DMS 273 (cell line): ENCODE data around the gene LRP6.
A peak's percentile ranks its signal among the peaks of the same experiment; 100 is the strongest.
"Not testable (repeated sequence)": the region's sequence is repeated elsewhere in the genome, so short reads cannot be mapped to it uniquely, and the experiment has no call there.

Experiments
- DNase-seq: peaks from one replicate; lab custom pipeline; 2025; ENCODE audit not compliant: unreplicated experiment; lab: John Stamatoyannopoulos, UW

LRP6 gene

DNA sequence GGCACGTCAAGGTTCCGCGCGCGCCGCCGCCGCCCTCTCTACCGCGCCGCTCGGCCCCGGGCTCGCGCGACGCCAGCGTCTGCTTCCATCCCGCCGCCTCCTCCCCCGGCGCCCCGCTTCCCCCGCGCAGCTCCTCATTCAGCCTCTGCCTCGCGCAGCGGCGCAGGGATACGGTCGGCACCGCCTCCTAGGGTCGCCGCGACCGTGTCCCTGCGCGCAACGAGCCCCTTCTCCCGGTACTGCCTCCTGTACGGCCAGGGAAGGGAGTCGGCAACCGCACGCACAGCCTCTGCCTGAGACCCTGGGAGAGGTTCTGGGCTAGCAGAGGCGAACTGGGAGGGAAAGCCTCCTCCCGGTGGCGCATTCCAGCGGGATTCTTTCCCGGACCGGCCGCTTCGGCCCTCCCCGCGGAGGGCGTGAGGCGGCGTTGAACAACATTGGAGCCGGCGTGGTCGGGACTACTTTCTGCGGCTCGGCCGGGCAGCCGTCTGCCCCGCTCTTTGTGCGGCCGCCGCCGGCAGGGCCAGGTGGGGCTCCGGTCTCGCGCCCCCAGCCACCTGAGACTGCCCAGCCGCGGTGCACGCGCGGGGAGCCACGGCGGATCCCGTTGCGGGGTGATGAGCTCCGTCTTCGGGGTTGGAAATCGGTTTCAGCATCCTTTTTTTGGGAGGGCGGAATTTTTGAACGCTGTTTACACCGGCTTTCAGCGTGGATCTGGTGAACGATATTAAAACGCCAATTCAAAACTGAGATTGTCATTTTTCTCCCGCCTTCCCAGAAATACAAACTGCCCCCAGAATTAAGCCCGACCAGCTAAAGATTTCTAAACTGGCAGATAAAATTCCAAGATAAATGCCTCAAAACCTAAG, at the start of gene LRP6:
TSS of gene LRP6 (minus strand) at position 172 of the 869 bp plus-strand sequence. CDS start 309 bp downstream, outside the sequence.
- peak; percentile 93 for DNase-seq

DNA sequence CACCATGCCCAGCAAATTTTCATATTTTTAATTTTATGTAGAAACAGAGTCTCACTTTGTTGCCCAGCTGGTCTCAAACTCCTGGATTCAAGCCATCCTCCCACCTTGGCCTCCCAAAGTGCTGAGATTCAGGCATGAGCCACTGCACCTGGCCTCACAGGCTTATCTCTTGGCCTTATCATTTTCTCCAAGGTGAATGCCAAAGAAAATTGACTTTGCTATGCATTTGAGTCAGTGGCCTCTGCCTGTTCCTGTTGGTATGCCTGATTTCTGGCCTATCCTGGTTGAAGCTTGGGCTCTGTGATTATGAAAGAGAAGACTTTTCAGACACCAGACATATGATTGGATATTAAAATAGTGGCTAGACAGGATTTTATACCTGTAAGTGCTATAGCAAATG, 49.0 kb upstream of the LRP6 start:
- no peak for DNase-seq

DNA sequence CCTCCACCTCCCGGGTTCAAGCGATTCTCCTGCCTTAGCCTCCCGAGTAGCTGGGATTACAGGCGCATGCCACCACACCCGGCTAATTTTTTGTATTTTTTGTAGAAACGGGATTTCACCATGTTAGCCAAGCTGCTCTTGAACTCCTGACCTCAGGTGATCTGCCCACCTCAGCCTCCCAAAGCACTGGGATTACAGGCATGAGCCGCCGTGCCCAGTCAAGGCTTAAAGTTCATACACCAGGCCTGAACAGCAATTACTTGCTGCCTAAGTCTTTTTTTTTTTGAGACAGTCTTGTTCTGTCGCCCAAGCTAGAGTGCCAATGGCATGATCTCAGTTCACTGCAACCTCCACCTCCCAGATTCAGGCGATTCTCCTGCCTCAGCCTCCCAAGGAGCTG, 43.9 kb upstream of the LRP6 start:
- not testable (repeated sequence) for DNase-seq

DNA sequence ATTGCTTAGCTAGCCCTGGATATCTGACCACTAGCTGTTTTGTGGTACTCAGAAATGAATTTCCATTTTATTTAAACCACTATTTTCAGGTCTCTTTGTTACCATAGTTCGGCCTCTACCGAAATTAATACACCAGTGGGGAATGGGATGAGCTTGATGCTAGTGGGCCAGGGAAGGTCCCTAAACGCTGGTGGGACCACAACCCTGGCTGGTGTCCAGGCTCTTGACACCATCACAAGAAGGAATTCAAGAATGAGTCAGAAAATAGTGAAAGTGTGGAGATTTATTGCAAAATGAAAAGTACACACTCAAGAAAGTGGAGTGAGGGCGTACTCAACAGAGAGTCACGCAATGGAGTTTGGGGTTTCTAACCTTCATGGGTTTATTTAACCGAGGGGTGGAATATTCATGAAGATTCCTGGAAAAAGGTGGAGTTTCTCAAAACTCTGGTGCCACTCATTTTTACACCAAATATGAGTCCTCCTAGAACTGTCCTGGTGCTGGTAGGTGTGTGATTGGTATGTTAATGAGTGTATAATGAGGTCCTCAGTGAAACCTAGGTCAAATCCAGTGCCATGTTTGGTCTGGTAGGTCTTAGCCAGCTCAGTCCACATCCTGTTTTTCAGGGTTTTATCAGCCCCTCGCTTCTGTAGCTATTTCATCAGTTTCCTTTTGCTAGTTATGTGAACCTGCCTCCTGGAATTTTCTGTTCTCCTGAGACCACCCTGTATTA, 38.9 kb upstream of the LRP6 start:
- no peak for DNase-seq

DNA sequence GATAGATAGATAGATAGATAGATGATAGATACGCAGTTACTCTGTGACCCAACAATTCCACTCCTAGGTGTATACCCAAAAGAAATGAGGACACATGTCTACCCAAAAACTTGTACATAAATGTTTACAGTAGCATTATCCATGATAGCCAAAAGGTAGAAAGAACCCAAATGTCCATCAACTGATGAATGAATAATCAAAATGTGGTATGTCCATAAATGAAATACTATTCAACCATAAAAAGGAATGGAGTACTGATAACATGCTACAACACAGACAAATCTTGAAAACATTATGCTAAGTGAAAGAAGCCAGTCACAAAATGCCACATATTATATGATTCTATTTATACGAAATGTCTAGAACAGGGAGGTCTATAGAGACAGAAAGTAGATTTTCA, 36.1 kb upstream of the LRP6 start:
- DNase-seq: no peak

DNA sequence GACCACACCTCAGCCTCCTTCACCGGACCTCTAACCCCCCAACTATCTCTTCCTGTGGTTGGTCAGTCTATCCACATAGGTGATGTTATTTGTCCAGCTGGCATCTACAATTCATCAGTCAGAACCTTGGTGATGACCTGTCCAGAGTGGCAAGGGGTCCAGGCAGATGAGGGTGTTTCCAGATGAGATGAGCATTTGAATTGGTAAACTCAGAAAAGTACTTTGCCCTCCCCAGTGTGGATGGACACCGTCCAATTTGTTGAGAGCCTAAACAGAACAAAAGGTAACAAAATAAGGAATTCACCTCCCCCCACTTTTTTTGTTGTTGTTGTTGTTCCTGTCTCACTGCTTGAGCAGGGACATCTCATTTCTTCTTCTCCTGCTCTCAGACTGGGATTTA, 34.3 kb upstream of the LRP6 start:
- no peak for DNase-seq

DNA sequence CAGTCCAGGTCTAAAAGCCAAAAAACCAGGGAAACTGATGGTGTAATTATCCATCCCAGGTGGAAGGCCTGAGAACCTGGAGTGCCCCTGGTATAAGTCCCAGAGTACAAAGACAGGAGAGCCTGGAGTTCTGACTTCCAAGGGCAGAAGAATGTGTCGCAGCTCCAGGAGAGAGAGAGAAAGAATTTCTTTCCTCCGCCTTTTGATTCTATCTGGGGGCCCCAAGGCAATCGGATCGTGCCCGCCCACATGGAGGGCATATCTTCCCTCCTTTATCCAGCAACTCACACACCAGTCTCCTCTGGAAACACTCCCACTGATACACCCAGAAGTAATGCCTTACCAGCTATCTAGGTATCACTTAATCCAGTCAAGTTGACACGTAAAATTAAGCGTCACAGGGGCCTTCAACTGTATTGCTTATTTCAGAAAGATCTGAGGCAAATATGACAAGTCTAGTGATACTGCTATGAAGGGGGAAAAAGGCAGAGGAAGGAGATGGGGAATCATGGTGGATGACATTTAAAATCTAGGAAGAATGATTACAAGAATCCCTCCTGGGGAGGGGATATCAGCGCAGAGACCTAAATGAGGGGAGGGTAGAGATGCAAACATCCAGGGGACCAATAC, 30.5 kb upstream of the LRP6 start:
- DNase-seq: no peak

DNA sequence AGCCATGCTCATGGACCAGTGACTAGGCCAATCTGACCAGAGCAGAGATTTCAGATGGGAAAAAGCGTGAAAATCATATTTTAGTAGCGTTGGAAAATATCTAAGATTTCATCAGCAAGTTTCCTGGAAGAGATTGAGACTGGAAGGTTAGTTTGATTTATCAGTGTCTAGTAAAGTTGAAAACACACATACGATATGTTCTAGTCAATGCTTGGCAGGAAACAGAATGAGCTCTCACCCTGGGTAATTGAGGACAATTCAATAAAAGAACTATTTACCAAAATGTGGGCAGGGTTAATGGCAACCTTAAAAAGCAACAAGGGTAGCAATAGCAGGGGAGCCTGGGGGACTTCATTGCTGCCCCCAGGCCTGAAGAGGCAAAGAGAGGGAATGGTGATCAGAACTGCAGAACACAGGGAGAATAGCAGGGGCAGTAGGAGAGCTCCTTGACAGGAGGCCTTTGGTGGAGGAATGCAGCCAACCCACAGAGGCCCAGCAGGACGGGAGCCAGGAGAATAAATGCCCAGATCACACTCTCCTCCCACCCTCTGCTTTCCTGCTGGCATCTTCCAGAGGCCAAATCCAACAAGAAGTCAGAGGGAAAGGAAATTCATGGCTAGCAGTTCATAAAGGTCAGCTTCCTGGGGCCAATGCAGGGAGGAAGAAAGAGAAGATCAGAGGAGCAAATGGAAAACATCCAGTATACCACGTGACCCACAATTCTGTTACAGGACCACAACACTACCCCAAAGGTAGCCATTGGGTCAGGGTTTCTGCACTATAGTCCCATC, 27.6 kb upstream of the LRP6 start:
- no peak for DNase-seq

DNA sequence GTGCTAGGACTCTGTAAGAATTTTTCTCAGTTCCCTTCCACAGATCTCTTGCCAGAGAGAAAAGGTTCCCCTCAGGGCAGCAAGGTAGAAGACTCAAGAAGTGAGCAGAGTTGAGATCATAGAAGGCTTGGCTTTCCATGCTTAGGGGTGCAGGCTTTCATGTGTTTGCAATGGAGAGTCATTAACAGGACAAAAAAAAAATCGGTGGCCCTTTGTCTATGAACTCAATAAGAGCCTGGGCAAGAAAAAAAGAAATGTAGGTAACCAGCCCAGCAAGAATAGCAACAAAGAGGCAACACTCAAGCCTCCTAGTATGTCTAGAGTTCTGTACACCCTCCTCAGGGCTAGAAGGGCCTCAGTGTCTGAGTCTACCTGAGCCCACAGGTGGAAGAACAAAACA, 23.4 kb upstream of the LRP6 start:
- no peak for DNase-seq

DNA sequence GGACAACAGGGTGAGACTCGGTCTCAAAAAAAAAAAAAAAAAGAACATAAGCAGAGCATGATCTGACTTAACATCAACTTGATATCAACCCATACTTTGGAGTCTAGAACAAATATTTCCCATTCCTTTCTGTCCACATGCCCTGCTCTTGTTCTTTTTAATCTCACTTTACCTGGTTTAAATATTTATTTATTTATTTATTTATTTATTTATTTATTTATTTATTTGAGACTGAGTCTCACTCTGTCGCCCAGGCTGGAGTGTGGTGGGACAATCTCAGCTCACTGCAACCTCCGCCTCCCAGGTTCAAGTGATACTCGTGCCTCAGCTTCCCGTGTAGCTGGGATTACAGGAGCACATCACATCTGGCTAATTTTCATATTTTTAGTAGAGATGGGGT, 19.6 kb upstream of the LRP6 start:
- DNase-seq: no peak

DNA sequence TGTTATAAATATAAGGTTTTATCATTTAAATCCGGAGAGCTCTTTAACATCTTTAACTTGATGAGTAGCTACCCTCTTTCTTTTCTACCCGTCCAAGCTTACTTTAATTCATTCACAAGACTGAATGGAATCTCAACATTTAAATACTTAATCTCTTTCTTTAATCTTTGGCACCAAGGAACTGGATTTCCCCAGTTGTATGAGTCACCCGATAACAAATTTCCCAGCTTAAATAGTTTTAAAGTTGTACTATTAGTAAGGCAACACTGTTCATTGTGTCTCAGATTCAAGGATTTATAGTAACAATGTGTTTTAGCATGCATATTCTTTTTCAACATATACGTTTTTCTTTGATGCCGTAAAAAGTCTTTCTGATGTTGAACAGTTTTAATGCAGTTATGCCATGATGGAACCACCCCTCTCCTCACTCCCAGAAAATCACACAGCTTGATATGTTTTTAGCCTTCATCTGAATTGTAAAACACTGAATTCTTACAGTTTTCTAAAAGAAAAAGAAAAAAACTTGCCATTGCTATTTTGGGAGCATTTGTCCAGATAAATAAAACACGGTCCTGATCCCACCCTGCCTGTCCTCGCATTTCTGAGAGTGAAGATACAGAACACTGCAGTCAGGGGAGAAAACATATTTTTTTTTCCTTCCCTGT, 16.0 kb upstream of the LRP6 start:
- DNase-seq: no peak

DNA sequence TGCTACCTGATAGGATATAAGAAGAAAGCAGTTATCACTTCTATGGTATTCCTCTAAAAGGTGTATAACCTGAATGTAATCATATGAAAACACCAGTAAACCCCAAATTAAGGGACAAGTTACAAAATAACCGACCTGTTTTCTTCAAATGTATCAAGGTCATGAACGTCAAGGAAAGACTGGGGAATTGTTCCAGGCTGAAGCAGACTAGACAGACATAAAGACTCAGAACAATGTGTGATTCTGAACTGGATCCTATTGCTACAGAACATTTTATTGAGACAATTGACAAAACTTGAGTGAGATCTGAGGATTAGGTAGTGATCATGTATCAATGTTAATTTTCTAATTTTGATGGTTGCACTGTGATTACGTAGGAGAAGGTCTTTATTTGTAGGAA, 15.4 kb upstream of the LRP6 start:
- no peak for DNase-seq

DNA sequence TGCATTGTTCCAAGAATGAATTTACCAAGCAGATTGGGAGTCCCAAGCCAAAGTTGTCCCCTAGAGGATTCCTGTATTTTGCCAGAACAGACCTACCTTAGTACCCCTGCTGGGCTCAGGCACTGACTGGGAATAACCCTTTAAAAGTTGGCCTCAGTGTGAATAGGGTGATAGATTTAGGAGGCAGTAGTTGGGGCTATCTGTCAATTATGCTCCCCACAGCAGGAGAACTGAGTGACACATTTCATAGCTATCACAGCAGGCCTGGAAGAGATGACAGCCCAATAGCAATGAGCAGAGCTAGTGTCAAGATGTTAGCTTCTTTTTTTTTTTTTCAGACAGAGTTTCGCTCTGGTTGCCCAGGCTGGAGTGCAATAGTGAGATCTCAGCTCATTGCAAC, 14.3 kb upstream of the LRP6 start:
- no peak for DNase-seq

DNA sequence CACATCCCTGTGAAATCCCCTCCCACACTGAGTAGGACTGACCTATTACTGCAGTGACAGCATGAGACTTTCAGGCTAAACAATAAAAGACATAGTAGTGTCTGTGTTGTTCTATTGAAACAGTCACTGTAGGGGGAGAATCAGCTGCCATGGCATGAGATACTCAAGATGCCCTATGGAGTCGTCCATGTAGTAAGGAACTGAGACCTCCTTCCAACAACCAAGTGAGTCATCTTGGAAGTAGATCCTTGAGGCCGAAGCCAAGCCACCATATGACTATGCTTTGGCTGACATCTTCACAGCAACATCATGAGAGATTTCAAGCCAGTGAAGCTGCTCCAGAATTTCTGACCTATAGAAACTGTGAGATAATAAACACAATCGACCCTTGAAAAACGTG, 12.1 kb upstream of the LRP6 start:
- no peak for DNase-seq

DNA sequence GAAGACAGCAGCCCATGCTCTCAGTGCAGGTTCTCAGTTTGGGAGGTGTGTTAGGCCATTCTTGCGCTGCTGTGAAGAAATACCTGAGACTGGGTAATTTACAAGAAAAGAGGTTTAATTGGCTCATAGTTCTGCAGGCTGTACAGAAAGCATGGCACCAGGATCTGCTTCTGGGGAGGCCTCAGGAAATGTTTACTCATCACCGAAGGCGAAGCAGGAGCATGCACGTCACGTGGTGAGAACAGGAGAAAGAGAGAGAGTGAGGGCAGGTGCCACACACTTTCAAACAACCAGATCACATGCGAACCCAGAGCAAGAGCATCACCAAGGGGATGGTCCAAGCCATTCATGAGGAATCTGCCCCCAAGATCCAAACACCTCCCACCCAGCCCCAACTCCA, 9.0 kb upstream of the LRP6 start:
- DNase-seq: no peak

DNA sequence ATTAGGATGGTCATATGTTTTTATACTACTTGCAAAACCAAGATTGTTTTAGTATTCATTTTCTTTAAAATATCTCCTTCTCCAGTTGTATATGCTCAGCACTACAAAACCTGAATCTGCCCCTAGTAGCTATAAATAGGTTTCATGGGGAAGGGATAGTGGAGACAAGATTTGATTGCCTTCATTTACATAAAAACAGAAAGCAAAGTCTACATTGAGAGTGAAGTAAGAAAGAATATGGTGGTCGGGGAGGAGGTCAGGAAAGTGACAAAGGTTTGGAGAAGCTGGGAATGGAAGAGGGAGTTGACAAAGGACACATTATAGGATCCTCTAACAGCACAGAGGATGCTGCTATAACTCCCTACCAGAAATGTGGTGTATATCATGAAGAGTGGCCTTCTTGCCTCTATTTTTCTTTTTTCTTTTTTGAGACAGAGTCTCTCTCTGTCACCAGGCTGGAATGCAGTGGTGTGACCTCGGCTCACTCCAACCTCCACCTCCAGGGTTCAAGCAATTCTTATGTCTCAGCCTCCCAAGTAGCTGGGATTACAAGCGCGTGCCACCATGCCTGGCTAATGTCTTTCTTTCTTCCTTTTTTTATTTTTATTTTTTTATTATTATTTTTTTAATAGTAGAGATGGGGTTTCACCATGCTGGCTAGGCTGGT, 6.6 kb upstream of the LRP6 start:
- DNase-seq: no peak

DNA sequence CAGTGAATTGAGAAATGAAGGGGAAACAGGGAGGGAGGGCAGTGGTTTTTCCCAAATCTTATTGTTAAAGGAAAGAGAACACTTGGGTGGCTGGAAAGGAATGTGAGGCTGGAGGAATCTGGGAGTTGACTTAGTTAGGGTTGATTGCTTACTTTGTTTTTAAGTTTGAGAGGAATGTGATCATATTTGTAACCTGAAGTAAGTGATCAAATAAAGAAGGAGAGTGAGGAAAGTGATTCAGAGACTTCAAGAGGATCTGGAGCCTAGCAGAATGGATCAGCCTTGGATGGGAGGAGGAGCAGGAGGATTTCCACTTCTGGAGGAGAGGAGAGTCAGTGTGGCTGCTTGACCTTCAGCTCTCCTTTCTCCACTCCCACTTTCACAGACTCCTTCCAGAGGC, 6.0 kb upstream of the LRP6 start:
- DNase-seq: no peak

DNA sequence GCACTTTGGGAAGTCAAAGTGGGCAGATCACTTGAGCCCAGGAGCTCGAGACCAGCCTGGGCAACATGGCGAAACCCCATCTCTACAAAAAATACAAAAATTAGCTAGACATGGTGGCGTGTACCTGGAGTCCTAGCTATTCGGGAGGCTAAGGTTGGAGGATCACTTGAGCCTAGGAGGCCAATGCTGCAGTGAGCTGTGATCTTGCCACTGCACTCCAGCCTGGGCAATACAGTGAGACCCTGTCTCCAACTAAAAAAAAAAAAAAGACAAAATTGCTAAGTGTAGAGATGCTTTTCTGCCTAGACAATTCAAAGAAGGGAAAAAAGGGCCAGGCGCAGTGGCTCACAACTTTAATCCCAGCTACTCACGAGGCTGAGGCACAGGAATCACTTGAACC, 3.4 kb upstream of the LRP6 start:
- no peak for DNase-seq

DNA sequence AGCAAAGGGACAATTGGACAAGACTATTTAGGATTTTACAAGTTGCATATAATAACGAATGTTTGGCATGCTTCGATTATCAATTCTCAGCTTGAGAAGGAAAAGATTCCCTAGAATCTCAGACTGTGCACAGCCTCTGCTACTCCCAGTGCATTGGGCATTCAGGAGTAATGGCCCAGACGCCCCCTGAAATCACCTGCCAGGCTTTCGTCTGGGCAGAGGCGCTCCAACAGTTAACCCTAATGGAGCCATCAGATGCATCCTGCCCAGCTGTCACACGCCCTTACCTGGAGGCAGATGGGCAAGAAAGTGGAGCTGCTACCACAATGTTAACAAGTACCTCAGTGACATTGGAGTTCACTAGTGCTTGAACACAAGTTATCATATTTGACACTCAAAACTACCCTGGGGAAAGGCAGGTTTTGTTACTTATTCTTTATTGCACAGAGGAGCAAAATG, 927 bp upstream of the LRP6 start:
- DNase-seq: peak; percentile 34

DNA sequence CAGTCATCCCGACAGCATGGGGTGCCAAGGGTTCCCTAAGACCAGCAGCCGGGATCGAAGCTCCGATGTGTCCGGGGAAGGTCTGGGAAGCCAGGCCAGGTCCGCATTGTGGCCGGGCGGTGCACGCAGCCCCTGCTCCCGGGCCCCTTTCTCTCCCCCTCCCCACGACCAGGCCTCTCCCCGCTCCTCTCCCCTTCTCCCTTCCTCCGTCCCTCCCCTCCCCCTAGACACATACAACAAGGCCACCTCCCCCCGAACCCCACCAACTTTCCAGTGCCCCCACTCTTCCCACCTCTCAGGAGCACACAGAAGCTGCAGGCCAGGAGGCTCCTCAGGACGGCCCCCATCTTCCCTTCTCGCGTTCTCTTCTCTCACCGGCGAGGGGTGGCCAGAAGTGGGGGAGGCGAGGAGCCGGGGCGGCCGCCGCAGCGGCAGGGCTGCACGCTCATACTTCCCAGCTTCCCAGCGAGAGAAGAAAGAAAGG, 413 bp downstream of the LRP6 start:
- peak; percentile 47 for DNase-seq
